Measurements from ENCODE around the gene STH.

Gene STH

DNA sequence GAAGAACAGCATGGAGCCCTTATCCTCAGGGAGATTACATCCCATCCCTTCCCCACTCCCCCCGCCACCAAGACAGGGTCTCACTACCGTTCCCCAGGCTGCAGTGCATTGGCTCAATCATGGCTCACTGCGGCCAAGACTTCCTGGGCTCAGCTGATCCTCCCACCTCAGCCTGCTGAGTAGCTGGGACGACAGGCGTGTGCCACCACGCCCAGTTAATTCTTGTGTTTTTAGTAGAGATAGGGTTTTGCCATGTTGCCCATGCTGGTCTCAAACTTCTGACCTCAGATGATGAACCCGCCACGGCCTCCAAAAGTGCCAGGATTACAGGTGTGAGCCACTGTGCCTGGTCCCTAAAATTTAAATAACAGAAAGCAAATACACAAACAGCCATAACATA is 48.8 kb downstream of the STH start:
- DNase-seq (ENCODE audit: low read depth): no peak

All from stimulated activated CD8-positive, alpha-beta memory T cell treated with anti-CD3 and anti-CD28 coated beads, Interleukin-7, amount 100 ng/mL, for 24 hours (primary cell).